HCT116 (cell line): Measurements from ENCODE around the gene PTGR2. TPM values are rescaled to one million over a fixed set of nuclear protein-coding genes. Genes with fewer than 3 reads are reported as not detected.

Experiments
- ATAC-seq: fragments of 200-7000 bp; cut with Tn5 transposase; 2 replicates; pipeline ENCODE4 v1.9.1; 2020; ENCODE audit warnings: mild to moderate bottlenecking, moderate library complexity
- BruUV-seq: library from RNA; stranded (reverse); fragments of 400-500 nt; replicated peaks from 2 replicates; lab custom pipeline; 2021; lab: Mats Ljungman, UMichigan
- CTCF ChIA-PET: fragments of 300-600 bp; sonication (Branson Sonifier 250); formaldehyde crosslinking; loops from one replicate; lab custom pipeline; 2021; ENCODE audit warnings: antibody characterized with exemption; lab: Charles Lee
- POLR2A ChIA-PET: fragments of 300-600, 350-600 bp; sonication (Branson Sonifier 250); formaldehyde crosslinking; loops from one replicate; lab custom pipeline; 2021; ENCODE audit warnings: antibody characterized with exemption; lab: Charles Lee
- RAD21 ChIA-PET, 2 experiments: fragments of 300-600 bp; sonication (Branson Sonifier 250); formaldehyde crosslinking; loops; one replicate each; lab custom pipeline; 2023; ENCODE audit warnings: low total read pairs in 2 of 2; ENCODE audit not compliant: uncharacterized antibody in 2 of 2, unreplicated experiment in 2 of 2, low non-redundant PET in 1 of 2; lab: Charles Lee
- DNase-seq: peaks from one replicate; pipeline ENCODE4 v3.0.0-alpha.2; 2010; ENCODE audit warnings: low read depth, low spot score
- H2AFZ ChIP-seq: fragments of 200-600 bp; shearing (Covaris generic), sonication (generic); 2 replicates; pipeline ENCODE4 v1.6.1; 2017; ENCODE audit warnings: low read depth, mixed run types, mixed read lengths, antibody characterized with exemption, low read length; ENCODE audit not compliant: poor library complexity, severe bottlenecking
- H3K27ac ChIP-seq: 2 replicates; pipeline ENCODE4 v1.5.1; 2012; ENCODE audit warnings: low read depth, low read length
- H3K27me3 ChIP-seq: fragments of 200-600 bp; sonication (generic); 2 replicates; pipeline ENCODE4 v1.6.1; 2016; ENCODE audit warnings: mixed run types, low read length, mixed read lengths; ENCODE audit not compliant: insufficient read depth
- H3K36me3 ChIP-seq, 2 experiments: fragments of 200-500 bp in 1 of 2; fragments of 200-600 bp in 1 of 2; sonication (Bioruptor generic) in 1 of 2; sonication (generic) in 1 of 2; 2 replicates each; pipeline versions ENCODE4 v1.5.1 to v1.6.1; 2014 to 2016; ENCODE audit warnings: low read length in 2 of 2, inconsistent platforms in 1 of 2, mixed read lengths in 1 of 2, mixed run types in 1 of 2; ENCODE audit not compliant: insufficient read depth in 2 of 2, control insufficient read depth in 1 of 2
- H3K4me1 ChIP-seq, 2 experiments: fragments of 200-600 bp in 1 of 2; sonication (generic) in 1 of 2; 2 replicates each; pipeline versions ENCODE4 v1.5.1 to v1.6.1; 2012 to 2017; ENCODE audit warnings: low read length in 2 of 2, inconsistent platforms in 1 of 2, mild to moderate bottlenecking in 1 of 2, mixed read lengths in 1 of 2, mixed run types in 1 of 2, moderate library complexity in 1 of 2; ENCODE audit not compliant: insufficient read depth in 2 of 2, control insufficient read depth in 1 of 2
- H3K4me2 ChIP-seq: fragments of 200-600 bp; sonication (generic); 2 replicates; pipeline ENCODE4 v1.6.1; 2017; ENCODE audit warnings: mixed run types, low read length, mixed read lengths
- H3K4me3 ChIP-seq, 2 experiments: fragments of 200-600 bp in 1 of 2; sonication (generic) in 1 of 2; replicated peaks in 1 of 2; 2 replicates each; pipeline ENCODE4 v1.5.1; 2011 to 2016; ENCODE audit warnings: low read length in 2 of 2, control low read depth in 1 of 2, low read depth in 1 of 2, mild to moderate bottlenecking in 1 of 2, mixed read lengths in 1 of 2, mixed run types in 1 of 2
- H3K79me2 ChIP-seq: fragments of 200-600 bp; sonication (generic); 2 replicates; pipeline ENCODE4 v1.6.1; 2017; ENCODE audit warnings: mild to moderate bottlenecking, mixed run types, low read length, moderate library complexity, mixed read lengths; ENCODE audit not compliant: insufficient read depth
- H3K9ac ChIP-seq: fragments of 200-600 bp; sonication (generic); 2 replicates; pipeline ENCODE4 v1.6.1; 2016; ENCODE audit warnings: low read length, mixed read lengths
- H3K9me2 ChIP-seq: fragments of 200-600 bp; sonication (generic), shearing (Covaris generic); 2 replicates; pipeline ENCODE4 v1.6.1; 2017; ENCODE audit warnings: mixed run types, mild to moderate bottlenecking, moderate library complexity; ENCODE audit not compliant: insufficient read depth
- H3K9me3 ChIP-seq, 2 experiments: fragments of 200-500 bp in 1 of 2; fragments of 200-600 bp in 1 of 2; sonication (Bioruptor generic) in 1 of 2; sonication (generic) in 1 of 2; 2 replicates each; pipeline ENCODE4 v1.6.1; 2014 to 2017; ENCODE audit warnings: low read length in 2 of 2, mixed read lengths in 2 of 2, inconsistent platforms in 1 of 2, low read depth in 1 of 2, mild to moderate bottlenecking in 1 of 2, mixed run types in 1 of 2, moderate library complexity in 1 of 2; ENCODE audit not compliant: control insufficient read depth in 1 of 2, insufficient read depth in 1 of 2
- H4K20me1 ChIP-seq: fragments of 200-600 bp; sonication (generic), shearing (Covaris generic); 2 replicates; pipeline ENCODE4 v1.6.1; 2017; ENCODE audit warnings: mixed run types, mild to moderate bottlenecking, moderate library complexity; ENCODE audit not compliant: insufficient read depth
- ATF3 ChIP-seq: IDR thresholded peaks from 2 replicates; pipeline ENCODE4 v1.6.1; 2012
- CBX3 ChIP-seq: IDR thresholded peaks from 2 replicates; pipeline ENCODE4 v1.6.1; 2012; ENCODE audit warnings: low read depth
- CEBPB ChIP-seq: IDR thresholded peaks from 2 replicates; pipeline ENCODE4 v1.6.1; 2012; ENCODE audit warnings: low read depth
- CTCF ChIP-seq, 3 experiments: fragments of 200-600 bp in 1 of 3; sonication (generic) in 1 of 3; IDR thresholded peaks in 2 of 3; conservative IDR thresholded peaks in 1 of 3; 2 replicates each; pipeline ENCODE4 v1.5.1; 2012 to 2017; ENCODE audit warnings: low read depth in 2 of 3, low read length in 2 of 3, antibody characterized with exemption in 1 of 3, borderline replicate concordance in 1 of 3, control low read depth in 1 of 3, mild to moderate bottlenecking in 1 of 3, mixed read lengths in 1 of 3, mixed run types in 1 of 3, moderate library complexity in 1 of 3; ENCODE audit not compliant: insufficient read depth in 1 of 3
- EGR1 ChIP-seq: IDR thresholded peaks from 2 replicates; pipeline ENCODE4 v1.6.1; 2012; ENCODE audit warnings: low read depth
- EZH2 ChIP-seq: fragments of 200-600 bp; sonication (generic); IDR thresholded peaks from 2 replicates; pipeline ENCODE4 v1.6.1; 2017; ENCODE audit warnings: antibody characterized with exemption, mixed run types
- JUND ChIP-seq: IDR thresholded peaks from 2 replicates; pipeline ENCODE4 v1.6.1; 2012
- MAX ChIP-seq: IDR thresholded peaks from 2 replicates; pipeline ENCODE4 v1.6.1; 2012
- POLR2A ChIP-seq: IDR thresholded peaks from 2 replicates; pipeline ENCODE4 v1.7.0; 2011; ENCODE audit warnings: borderline replicate concordance; ENCODE audit not compliant: insufficient read depth, insufficient read length; ENCODE audit errors: extremely low read depth
- POLR2AphosphoS5 ChIP-seq: IDR thresholded peaks from 2 replicates; pipeline ENCODE4 v1.6.1; 2011; ENCODE audit warnings: mild to moderate bottlenecking, low read depth, low read length, moderate library complexity
- REST ChIP-seq: IDR thresholded peaks from 2 replicates; pipeline ENCODE4 v1.6.1; 2012; ENCODE audit warnings: low read depth
- SIN3A ChIP-seq: IDR thresholded peaks from 2 replicates; pipeline ENCODE4 v1.6.1; 2012; ENCODE audit warnings: low read depth
- SP1 ChIP-seq: IDR thresholded peaks from 2 replicates; pipeline ENCODE4 v1.6.1; 2012; ENCODE audit warnings: low read depth
- SRF ChIP-seq: IDR thresholded peaks from 2 replicates; pipeline ENCODE4 v1.6.1; 2012; ENCODE audit warnings: low read depth
- TCF7L2 ChIP-seq: IDR thresholded peaks from 2 replicates; pipeline ENCODE4 v1.7.0; 2011; ENCODE audit warnings: borderline replicate concordance, inconsistent platforms; ENCODE audit not compliant: insufficient read depth, insufficient read length; ENCODE audit errors: extremely low read depth
- ZBTB33 ChIP-seq: IDR thresholded peaks from 2 replicates; pipeline ENCODE4 v1.6.1; 2011; ENCODE audit warnings: mild to moderate bottlenecking, low read length, moderate library complexity; ENCODE audit not compliant: insufficient replicate concordance; ENCODE audit errors: extremely low read depth
- ZFX ChIP-seq: fragments of 450-650 bp; IDR thresholded peaks from 2 replicates; pipeline ENCODE4 v1.6.1; 2017
- ZNF274 ChIP-seq: fragments of 200-500 bp; sonication (Bioruptor generic); IDR thresholded peaks from 2 replicates; pipeline ENCODE4 v1.6.1; 2014; ENCODE audit warnings: mild to moderate bottlenecking, low read depth, low read length, inconsistent platforms
- intact Hi-C: fragments of 100-400 bp; cut with micrococcal nuclease; formaldehyde crosslinking; loops from 2 replicates; pipeline ENCODE4 v1.10.0; 2022
- total RNA-seq: library from RNA; stranded (reverse); gene quantifications from one replicate; pipeline ENCODE4 v1.2.1, GENCODE V29; 2021; ENCODE audit not compliant: unreplicated experiment

Gene PTGR2
- total RNA-seq, 1 experiment from 2014 or later = 22.1 TPM

- ATAC-seq (no peak), DNase-seq (no peak)
- H3K9ac ChIP-seq = no peak overlapping the region
- POLR2A ChIA-PET = no interaction called here
- BruUV-seq = no TSS peak
- no peak overlapping the region for H3K4me3 ChIP-seq
- CTCF ChIA-PET = interaction anchor here (6.5 kb wide), 1 partner anchor 94 kb away, joined by 59 read pairs; no protein-coding TSS in a partner anchor
- intact Hi-C loops = no loop called here
- RAD21 ChIA-PET = interaction anchor here in 1 of 2 experiments (0.5 kb wide), 1 partner anchor 65 kb away, joined by 3 read pairs; no protein-coding TSS in a partner anchor
- no peaks in the 10 kb centered on the region for H3K36me3 ChIP-seq
- no peak overlapping the region for H3K4me2 ChIP-seq
- H3K27ac ChIP-seq = no peak overlapping the region
- no peaks in the 10 kb centered on the region for H3K9me3 ChIP-seq
- peaks cover 0 to 10% of the 10 kb centered on the region in 2 experiments; a peak in 2 of 4 replicates for H3K4me1 ChIP-seq
- H2AFZ ChIP-seq = no peak overlapping the region
- no peaks in the 10 kb centered on the region for H3K9me2 ChIP-seq
- H4K20me1 ChIP-seq = no peaks in the 10 kb centered on the region
- no peaks in the 10 kb centered on the region for H3K79me2 ChIP-seq
- TF ChIP-seq JUND = no peak
- no peak for TF ChIP-seq MAX
- no peak for TF ChIP-seq CBX3
- no peak for TF ChIP-seq EGR1
- TF ChIP-seq ZNF274 = no peak
- no peak for TF ChIP-seq ZBTB33
- TF ChIP-seq ATF3 = no peak
- no peak for TF ChIP-seq POLR2A
- TF ChIP-seq REST = no peak
- no peak for TF ChIP-seq CEBPB
- TF ChIP-seq SP1 = no peak
- no peak for TF ChIP-seq TCF7L2
- TF ChIP-seq EZH2 = no peak
- no peak for TF ChIP-seq CTCF (IDR thresholded peaks at IDR 0.05 in 2 of 3, conservative IDR thresholded peaks at IDR 0.05 in 1 of 3; ENCODE audit: borderline replicate concordance in 1 of 3, insufficient read depth in 1 of 3, low read depth in 2 of 3, low read length in 2 of 3)
- TF ChIP-seq ZFX = no peak
- TF ChIP-seq SIN3A = no peak
- no peak for TF ChIP-seq SRF
- no peak for TF ChIP-seq POLR2AphosphoS5
- no peaks in the 10 kb centered on the region for H3K27me3 ChIP-seq
Measured at GRCh38 chr14:73823339-73823885, 28.2 kb upstream of the PTGR2 start.
